Activated gamma-delta T cell treated with anti-CD3 and anti-CD28 coated beads, Interleukin-2, amount 50 U/mL, for 16 hours (primary cell): ENCODE results near the gene TGFB3.
"Not testable (repeated sequence)": the region's sequence is repeated elsewhere in the genome, so short reads cannot be mapped to it uniquely, and the experiment has no call there.

Experiments used
- DNase-seq: peaks from one replicate; pipeline ENCODE4 v3.0.0-alpha.2; 2020; ENCODE audit warnings: low read depth

TGFB3 gene

DNA sequence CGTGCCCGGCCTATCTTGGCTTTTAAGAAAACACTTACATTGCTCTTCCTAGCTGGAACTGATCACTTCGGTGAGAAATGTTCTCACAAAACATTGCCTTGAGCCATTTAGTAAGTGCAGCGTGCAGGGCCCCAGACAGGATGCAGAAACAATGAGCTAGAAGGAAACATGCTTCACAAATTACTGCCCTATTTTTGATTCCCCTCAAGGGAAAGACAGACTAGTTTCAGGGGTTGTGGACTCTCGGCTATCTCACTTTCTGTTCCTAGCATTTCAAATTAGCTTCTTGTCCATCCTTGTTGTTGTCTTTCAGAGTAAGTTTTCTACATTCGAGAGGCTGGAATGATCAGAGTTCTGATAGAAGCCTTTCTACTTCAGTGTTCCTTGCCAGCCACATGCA lies 21.6 kb downstream of the TGFB3 start:
- no peak for DNase-seq

DNA sequence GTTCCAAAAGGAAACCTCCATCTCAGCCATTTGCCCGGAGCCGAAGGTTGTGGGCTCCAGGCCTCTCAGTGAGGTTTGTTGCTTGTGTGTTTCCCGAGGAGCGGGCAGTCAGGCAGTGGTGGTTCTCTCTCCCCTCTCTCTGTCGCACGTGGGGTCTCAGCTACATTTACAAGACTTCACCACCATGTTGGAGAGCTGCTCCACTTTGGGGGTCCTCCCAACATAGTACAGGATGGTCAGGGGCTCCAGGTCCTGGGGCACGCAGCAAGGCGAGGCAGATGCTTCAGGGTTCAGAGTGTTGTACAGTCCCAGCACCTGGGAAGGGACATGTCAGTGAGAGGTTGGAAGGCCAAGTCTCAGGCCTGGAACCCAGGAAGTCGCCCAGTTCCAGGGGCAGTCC lies 22.8 kb downstream of the TGFB3 start:
- DNase-seq: no peak

DNA sequence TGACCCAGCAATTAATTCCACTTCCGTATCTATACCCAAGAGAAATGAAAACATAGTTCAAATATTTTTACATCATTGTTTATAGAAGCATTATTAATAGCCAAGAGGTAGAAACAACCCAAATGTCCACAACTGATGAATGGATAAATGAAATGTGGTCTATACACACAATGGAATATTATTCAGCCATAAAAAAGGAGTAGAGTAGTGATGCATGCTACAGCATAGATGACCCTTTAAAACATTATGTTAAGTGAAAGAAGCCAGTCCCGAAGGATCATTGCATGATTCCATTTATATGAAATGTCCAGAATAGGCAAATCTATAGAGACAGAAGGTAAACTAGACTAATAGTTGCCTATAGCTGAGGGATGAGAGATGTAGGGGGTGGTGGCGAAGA lies 29.3 kb downstream of the TGFB3 start:
- DNase-seq: no peak

DNA sequence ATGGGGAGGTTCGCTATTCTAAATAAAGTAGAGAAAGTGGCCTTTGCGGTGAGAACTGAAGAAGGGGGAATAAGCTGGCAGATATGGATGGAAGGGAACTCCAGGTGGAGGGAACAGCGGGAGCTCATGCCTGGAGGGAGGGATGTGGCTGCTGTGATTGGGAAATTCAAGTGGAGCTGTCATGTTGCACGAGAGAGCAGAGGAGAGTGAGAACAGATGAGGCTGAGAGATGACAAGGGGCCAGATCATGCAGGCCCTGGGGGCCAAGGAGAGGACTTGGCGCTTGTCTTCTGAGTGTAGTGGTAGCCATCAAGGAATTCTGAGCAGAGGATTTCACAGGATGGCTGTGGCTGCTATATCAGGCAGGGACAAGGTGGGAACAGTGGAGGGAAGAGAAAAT lies 35.0 kb downstream of the TGFB3 start:
- DNase-seq: no peak

- no peak for DNase-seq
Measured at GRCh38 chr14:75944607-75945241, 37.1 kb downstream of the TGFB3 start.

GRCh38 chr14:75941030-75941429 lies 40.8 kb downstream of the TGFB3 start:
- no peak for DNase-seq

DNA sequence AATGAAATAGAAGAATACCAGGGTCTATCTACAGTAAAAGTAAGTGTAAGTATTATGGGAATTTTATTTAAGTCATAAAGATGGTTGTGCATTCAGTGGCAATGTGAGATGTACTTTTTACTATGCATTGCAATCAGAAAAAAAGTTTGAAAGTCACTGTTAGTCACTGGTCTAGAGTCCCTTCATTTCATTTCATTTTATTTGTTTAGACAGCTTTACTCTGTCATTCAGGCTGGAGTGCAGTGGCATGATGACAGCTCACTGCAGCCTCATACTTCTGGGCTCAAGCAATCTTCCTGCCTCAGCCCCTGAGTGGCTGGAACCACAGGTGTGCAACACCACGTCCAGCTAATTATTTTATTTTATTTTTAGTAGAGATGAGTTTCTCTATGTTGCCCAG lies 42.6 kb downstream of the TGFB3 start:
- DNase-seq: no peak

- DNase-seq: no peak
Measured at GRCh38 chr14:75934998-75935628, 46.7 kb downstream of the TGFB3 start.

- DNase-seq: no peak
Measured at GRCh38 chr14:75933712-75934296, 48.0 kb downstream of the TGFB3 start.

DNA sequence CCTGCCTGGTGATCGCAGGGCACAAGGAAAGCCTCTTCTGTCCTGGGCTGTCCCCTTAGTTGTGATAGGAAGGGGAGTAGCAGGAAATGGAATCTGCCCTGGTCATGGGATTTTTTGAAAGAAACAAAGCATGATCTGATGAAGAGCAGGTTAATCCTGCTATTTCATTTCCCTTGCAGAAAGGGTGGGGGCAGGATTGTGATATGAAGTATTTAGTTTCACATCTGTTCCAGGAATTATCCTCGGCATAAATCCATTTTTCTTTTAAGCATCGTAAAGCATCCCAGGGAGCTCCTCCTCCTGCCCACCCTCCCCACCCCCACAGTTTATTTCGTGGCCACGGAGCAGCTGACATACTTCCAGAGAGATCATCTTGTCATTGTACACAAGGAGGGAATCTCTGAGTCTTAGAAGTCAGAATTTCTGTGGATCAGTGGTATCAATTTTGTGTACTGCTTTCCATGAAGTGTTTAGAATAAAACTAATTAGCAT lies 53.1 kb downstream of the TGFB3 start:
- no peak for DNase-seq

GRCh38 chr14:75927564-75928087 lies 54.2 kb downstream of the TGFB3 start:
- no peak for DNase-seq

DNA sequence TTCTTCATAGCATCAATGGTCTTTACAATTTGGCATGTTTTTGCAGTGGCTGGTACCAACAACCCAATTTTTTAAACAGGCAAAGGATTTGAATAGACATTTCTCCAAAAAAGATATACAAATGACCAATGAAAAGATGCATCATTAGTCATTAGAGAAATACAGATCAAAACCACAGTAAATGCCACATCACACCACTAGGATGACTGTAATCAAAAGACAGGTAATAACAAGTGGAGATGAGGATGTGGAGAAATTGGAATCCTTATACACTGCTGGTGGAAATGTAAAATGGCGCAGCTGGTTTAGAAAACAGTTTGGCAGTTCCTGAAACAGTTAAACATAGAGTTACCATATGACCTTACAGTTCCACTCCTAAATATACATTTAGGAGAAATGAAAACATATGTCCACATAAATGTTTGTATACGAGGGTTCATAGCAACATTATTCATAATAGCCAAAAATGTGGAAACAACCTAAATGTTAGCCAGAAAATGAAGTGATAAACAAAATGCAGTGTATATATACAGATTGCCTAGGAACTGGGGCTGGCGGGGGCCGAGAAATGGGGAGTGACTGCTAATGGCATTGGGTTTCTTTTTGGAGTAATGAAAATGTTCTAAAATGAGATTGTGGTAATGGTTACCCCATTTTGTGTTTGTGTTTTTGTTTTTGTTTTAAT lies 55.2 kb downstream of the TGFB3 start:
- no peak for DNase-seq

DNA sequence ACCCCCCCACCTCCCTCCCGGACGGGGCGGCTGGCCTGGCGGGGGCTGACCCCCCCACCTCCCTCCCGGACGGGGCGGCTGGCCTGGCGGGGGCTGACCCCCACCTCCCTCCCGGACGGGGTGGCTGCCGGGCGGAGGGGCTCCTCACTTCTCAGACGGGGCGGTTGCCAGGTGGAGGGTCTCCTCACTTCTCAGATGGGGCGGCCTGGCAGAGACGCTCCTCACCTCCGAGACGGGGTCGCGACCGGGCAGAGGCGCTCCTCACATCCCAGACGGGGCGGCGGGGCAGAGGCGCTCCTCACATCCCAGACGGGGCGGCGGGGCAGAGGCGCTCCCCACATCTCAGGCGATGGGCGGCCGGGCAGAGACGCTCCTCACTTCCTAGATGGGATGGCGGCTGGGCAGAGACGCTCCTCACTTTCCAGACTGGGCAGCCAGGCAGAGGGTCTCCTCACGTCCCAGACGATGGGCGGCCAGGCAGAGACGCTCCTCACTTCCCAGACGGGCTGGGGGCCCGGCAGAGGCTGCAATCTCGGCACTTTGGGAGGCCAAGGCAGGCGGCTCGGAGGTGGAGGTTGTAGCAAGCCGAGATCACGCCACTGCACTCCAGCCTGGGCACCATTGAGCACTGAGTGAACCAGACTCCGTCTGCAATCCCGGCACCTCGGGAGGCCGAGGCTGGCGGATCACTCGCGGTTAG lies 56.5 kb downstream of the TGFB3 start:
- DNase-seq: not testable (repeated sequence)

GRCh38 chr14:75920421-75920820 lies 61.4 kb downstream of the TGFB3 start:
- DNase-seq: not testable (repeated sequence)

GRCh38 chr14:75917946-75918335 lies 63.9 kb downstream of the TGFB3 start:
- DNase-seq: no peak

- DNase-seq: no peak
Measured at GRCh38 chr14:75917322-75917945, 64.4 kb downstream of the TGFB3 start.

DNA sequence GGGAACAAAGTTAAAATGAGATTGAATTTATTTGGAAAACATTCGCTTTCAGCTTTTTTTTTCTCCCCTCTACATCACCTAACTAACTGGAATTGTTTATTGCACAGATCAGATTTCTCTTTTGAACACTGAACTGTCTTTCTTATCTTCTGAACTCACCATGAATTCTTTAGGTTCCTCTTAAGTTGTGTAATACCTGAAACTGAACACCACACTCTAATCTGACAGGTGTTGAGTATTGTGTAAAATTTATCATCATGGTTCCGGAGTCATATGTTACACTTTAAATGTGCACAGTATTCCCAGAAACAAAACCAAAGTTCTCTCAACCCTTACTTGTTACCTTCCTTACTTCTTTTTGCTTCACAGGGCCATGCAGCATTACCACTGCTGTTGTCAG lies 66.8 kb downstream of the TGFB3 start:
- DNase-seq: no peak

DNA sequence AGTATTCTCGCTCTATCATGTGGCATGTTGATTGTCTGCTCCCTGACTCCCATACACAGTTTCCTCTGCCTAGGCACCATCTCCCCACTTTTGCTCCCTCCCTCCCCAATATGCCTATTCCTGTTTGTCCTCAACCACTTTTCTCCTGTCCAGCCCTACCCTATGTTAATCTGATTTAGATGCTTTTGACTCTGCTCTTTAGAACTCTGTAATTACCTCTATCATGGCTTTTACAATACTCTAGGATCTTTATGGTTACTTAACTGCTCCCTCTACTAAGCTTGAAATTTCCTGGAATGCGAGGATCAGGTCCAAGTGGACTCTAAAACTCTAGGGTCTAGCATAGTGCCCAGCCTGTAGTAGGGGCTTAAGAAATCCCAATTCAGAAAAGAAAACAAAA lies 68.6 kb downstream of the TGFB3 start:
- DNase-seq: no peak

DNA sequence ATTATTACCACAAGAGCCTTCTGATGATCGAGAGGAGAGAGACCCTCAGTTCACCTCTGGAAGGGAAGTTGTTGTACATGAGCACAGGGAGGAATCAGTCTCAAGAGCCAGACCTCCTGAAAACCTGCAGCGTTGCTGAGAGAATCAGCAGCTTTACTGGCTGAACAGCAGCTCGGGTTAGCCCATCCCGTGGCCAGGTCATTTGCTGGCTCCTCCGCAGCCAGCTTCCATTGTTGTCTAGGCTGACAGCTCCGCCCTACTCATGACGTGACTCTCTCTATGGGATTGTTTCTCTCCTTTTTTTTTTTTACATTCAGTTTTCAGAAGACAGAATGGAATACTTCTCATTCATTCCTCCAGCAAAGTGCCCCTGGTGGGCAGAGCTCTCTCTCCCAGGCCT lies 69.9 kb downstream of the TGFB3 start:
- DNase-seq: no peak

GRCh38 chr14:75910048-75910447 lies 71.7 kb downstream of the TGFB3 start:
- DNase-seq: no peak

- DNase-seq: no peak
Measured at GRCh38 chr14:75909630-75910029, 72.2 kb downstream of the TGFB3 start.
